Measurements from ENCODE around the gene KCTD3. TPM values are rescaled to one million over a fixed set of nuclear protein-coding genes. Genes with fewer than 3 reads are reported as not detected.

KCTD3 gene
- total RNA-seq, 1 experiment from 2014 or later = 34.7 TPM

DNA sequence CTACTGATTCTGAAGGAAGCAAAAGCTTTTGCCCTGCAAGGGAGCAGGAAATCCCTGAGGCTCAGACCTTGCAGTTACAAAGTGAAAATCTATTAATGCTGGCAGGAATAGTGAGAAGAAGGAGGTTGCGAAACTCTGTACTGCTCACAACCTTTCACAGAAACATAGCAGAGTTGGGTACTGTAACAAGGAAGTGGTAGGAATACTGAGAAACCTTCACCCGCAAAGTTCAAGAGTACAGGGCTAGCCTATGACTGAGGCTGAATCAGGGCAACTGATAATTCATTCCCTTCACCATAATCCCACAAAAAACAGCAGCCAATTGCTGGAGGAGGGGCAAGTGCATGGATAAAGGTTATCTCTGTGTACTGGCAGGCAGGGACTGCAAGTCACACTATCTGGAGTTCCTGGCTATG lies 23.9 kb upstream of the KCTD3 start:
- Histone ChIP-seq H3K4me1 (ENCODE audit: control insufficient read depth, insufficient read depth, low read length) (no peaks in the 10 kb centered on the region), H3K36me3 (ENCODE audit: control insufficient read depth, insufficient read depth, low read length) (no peaks in the 10 kb centered on the region), H3K4me3 (ENCODE audit: low read depth in 2 of 2, low read length in 2 of 2) (no peak overlapping the region), H3K9me3 (ENCODE audit: control insufficient read depth, insufficient read depth, low read depth, low read length) (peaks cover 11% of the 10 kb centered on the region; the same call in 1 of the 2 replicates), H3K27me3 (ENCODE audit: control insufficient read depth, insufficient read depth, low read length) (peaks cover 4% of the 10 kb centered on the region), H3K27ac (ENCODE audit: low read length) (no peak overlapping the region)
- ATAC-seq = no peak
- no TSS peak for BruUV-seq (replicated peaks)
- CTCF ChIA-PET = no interaction called here
- POLR2A ChIA-PET = no interaction called here
- DNase-seq (ENCODE audit: low read depth, low spot score) = no peak
- TF ChIP-seq POLR2AphosphoS5 (IDR thresholded peaks at IDR 0.05; ENCODE audit: low read depth, low read length) (no peak), SIN3A (IDR thresholded peaks at IDR 0.05; ENCODE audit: borderline replicate concordance, insufficient read depth, low read depth, low read length) (no peak), CTCF (IDR thresholded peaks at IDR 0.05) (no peak), TCF7L2 (IDR thresholded peaks at IDR 0.05; ENCODE audit: low read depth, low read length) (no peak)
- TF ChIP-seq, protein P1, sequence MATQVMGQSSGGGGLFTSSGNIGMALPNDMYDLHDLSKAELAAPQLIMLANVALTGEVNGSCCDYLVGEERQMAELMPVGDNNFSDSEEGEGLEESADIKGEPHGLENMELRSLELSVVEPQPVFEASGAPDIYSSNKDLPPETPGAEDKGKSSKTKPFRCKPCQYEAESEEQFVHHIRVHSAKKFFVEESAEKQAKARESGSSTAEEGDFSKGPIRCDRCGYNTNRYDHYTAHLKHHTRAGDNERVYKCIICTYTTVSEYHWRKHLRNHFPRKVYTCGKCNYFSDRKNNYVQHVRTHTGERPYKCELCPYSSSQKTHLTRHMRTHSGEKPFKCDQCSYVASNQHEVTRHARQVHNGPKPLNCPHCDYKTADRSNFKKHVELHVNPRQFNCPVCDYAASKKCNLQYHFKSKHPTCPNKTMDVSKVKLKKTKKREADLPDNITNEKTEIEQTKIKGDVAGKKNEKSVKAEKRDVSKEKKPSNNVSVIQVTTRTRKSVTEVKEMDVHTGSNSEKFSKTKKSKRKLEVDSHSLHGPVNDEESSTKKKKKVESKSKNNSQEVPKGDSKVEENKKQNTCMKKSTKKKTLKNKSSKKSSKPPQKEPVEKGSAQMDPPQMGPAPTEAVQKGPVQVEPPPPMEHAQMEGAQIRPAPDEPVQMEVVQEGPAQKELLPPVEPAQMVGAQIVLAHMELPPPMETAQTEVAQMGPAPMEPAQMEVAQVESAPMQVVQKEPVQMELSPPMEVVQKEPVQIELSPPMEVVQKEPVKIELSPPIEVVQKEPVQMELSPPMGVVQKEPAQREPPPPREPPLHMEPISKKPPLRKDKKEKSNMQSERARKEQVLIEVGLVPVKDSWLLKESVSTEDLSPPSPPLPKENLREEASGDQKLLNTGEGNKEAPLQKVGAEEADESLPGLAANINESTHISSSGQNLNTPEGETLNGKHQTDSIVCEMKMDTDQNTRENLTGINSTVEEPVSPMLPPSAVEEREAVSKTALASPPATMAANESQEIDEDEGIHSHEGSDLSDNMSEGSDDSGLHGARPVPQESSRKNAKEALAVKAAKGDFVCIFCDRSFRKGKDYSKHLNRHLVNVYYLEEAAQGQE (IDR thresholded peaks at IDR 0.05; ENCODE audit: insufficient read depth in 1 of 2, low read depth in 2 of 2, low read length in 1 of 2) = no peak
- intact Hi-C loops (cut with micrococcal nuclease; ENCODE audit: unreplicated experiment) (no loop called here), in situ Hi-C loops (cut with HindIII; ENCODE audit: low pct_unique_long_range_greater_than_20kb, low sequenced_read_pairs) (no loop called here)

GRCh38 chr1:215543806-215544205 lies 23.3 kb upstream of the KCTD3 start:
- H3K27ac ChIP-seq (ENCODE audit: low read length) = no peak overlapping the region
- H3K27me3 ChIP-seq (ENCODE audit: control insufficient read depth, insufficient read depth, low read length) = peaks cover 4% of the 10 kb centered on the region
- TF ChIP-seq SIN3A (IDR thresholded peaks at IDR 0.05; ENCODE audit: borderline replicate concordance, insufficient read depth, low read depth, low read length) (no peak), TCF7L2 (IDR thresholded peaks at IDR 0.05; ENCODE audit: low read depth, low read length) (no peak), POLR2AphosphoS5 (IDR thresholded peaks at IDR 0.05; ENCODE audit: low read depth, low read length) (no peak), CTCF (IDR thresholded peaks at IDR 0.05) (no peak)
- TF ChIP-seq, protein P1 (IDR thresholded peaks at IDR 0.05; ENCODE audit: insufficient read depth in 1 of 2, low read depth in 2 of 2, low read length in 1 of 2) = no peak
- in situ Hi-C loops (cut with HindIII; ENCODE audit: low pct_unique_long_range_greater_than_20kb, low sequenced_read_pairs) = no loop called here
- no TSS peak for BruUV-seq (replicated peaks)
- POLR2A ChIA-PET = no interaction called here
- H3K9me3 ChIP-seq (ENCODE audit: control insufficient read depth, insufficient read depth, low read depth, low read length) = peaks cover 11% of the 10 kb centered on the region; the same call in 1 of the 2 replicates
- intact Hi-C loops (cut with micrococcal nuclease; ENCODE audit: unreplicated experiment) = no loop called here
- H3K4me3 ChIP-seq (ENCODE audit: low read depth in 2 of 2, low read length in 2 of 2) = no peak overlapping the region
- H3K4me1 ChIP-seq (ENCODE audit: control insufficient read depth, insufficient read depth, low read length) = no peaks in the 10 kb centered on the region
- ATAC-seq = no peak
- CTCF ChIA-PET = no interaction called here
- H3K36me3 ChIP-seq (ENCODE audit: control insufficient read depth, insufficient read depth, low read length) = no peaks in the 10 kb centered on the region
- DNase-seq (ENCODE audit: low read depth, low spot score) = no peak
